Measurements from ENCODE around the gene OR1F1. TPM values are rescaled to one million over a fixed set of nuclear protein-coding genes. Genes with fewer than 3 reads are reported as not detected.

OR1F1 gene
- total and polyA plus RNA-seq, 2 of the 8 experiments (the other 6 are each of a cell fraction or from before 2014, with no cell fraction given): 0.52 to 1.2 TPM

DNA sequence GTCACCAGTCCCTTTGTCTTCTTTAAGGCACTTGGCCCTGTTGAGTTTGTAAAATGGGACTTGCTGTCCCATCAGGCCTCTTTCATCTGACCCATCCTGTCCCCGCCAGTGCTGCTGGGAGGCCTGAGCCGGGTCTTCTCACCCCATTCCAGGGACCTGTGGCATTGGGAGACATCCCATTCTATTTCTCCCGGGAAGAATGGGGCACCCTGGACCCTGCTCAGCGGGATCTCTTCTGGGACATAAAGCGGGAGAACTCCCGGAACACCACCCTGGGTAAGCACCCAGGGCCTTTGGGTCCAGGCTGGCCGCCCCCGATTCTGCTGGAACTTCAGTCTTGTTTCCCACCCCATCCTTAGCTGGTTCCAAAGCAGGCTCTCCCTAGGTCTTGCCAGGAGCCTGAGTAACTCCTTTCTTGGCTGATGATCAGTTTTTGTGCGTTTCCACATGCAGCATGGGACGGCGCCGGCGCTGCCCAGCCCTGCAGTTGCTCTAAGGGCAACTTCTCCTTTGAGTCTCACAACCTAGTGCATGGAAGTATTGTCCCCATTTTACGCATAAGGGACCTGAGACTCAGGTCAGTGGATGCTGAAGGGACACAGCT lies 49.1 kb upstream of the OR1F1 start:
- H2AK5ac ChIP-seq (ENCODE audit: low read depth, low read length): no peak overlapping the region
- no peak overlapping the region for H3K56ac ChIP-seq (replicated peaks; ENCODE audit: insufficient read length, low read depth, low read length)
- no peak overlapping the region for H4K91ac ChIP-seq (replicated peaks; ENCODE audit: insufficient read length, low read length)
- no peak overlapping the region for H2BK5ac ChIP-seq (ENCODE audit: low read depth, low read length)
- H3K36me3 ChIP-seq (ENCODE audit: control insufficient read depth in 2 of 4, insufficient read depth in 4 of 4, low read length in 3 of 4): peaks cover 0 to 8% (median 3%) of the 10 kb centered on the region in 4 experiments; a peak in 4 of 8 replicates
- no peak overlapping the region for H2BK15ac ChIP-seq (ENCODE audit: low read length)
- H3K4me1 ChIP-seq (replicated peaks in 1 of 4; ENCODE audit: control insufficient read depth in 3 of 4, insufficient read depth in 4 of 4, low read length in 3 of 4): no peaks in the 10 kb centered on the region
- H3K18ac ChIP-seq (ENCODE audit: extremely low read depth, low read length): no peak overlapping the region
- no peak overlapping the region for H2BK12ac ChIP-seq (ENCODE audit: low read depth, low read length)
- H3K23ac ChIP-seq (ENCODE audit: insufficient read length): no peak overlapping the region
- ChIA-PET CTCF (ENCODE audit: partially characterized antibody) (interaction anchor here (0.7 to 17.4 kb wide), 4 partner anchors 9 to 34 kb away, joined by 3 to 619 read pairs (median 28); partner anchors contain the start of genes ZNF205 and ZSCAN10), POLR2A (ENCODE audit: partially characterized antibody) (interaction anchor here (0.9 to 2.3 kb wide), 4 partner anchors 9 to 508 kb away, joined by 3 to 5 read pairs (median 4); no protein-coding TSS in a partner anchor)
- no peak overlapping the region for H3K4me3 ChIP-seq (ENCODE audit: extremely low read depth in 1 of 4, insufficient read depth in 2 of 4, low read depth in 3 of 4, low read length in 4 of 4)
- no peak overlapping the region for H3K14ac ChIP-seq (ENCODE audit: insufficient read length)
- H3K27me3 ChIP-seq (replicated peaks in 1 of 4; ENCODE audit: control insufficient read depth in 3 of 4, extremely low read depth in 1 of 4, insufficient read depth in 3 of 4, low read length in 3 of 4): no peaks in the 10 kb centered on the region
- H2BK120ac ChIP-seq (replicated peaks; ENCODE audit: low read depth, low read length): no peak overlapping the region
- no peak overlapping the region for H3K9ac ChIP-seq (replicated peaks in 1 of 4; ENCODE audit: extremely low read depth in 1 of 4, low read depth in 3 of 4, low read length in 3 of 4)
- H3K4me2 ChIP-seq (ENCODE audit: insufficient read depth in 1 of 2, low read depth in 2 of 2, low read length in 2 of 2): no peak overlapping the region
- peaks cover 4 to 6% of the 10 kb centered on the region in 2 experiments for H3K79me2 ChIP-seq (ENCODE audit: control insufficient read depth in 1 of 2, insufficient read depth in 2 of 2, low read length in 2 of 2)
- 83% methylated on average over 14 of the region's 14 CpGs; no CpG with 5 or more reads in 1 of the 2 experiments for WGBS, 2 experiments (ENCODE audit: extremely low coverage in 1 of 2, insufficient coverage in 1 of 2, insufficient read length in 1 of 2, insufficient replicate concordance in 2 of 2, low coverage in 1 of 2, low lambda C conversion rate in 2 of 2, missing lambda C conversion rate in 1 of 2)
- FAIRE-seq (no peak), DNase-seq (ENCODE audit: low read depth in 1 of 2, low spot score in 2 of 2) (no peak)
- no peak overlapping the region for H3K4ac ChIP-seq (replicated peaks; ENCODE audit: insufficient read length, low read depth, low read length)
- no peak overlapping the region for H3K27ac ChIP-seq (ENCODE audit: low read depth, low read length)
- no peak overlapping the region for H4K5ac ChIP-seq (ENCODE audit: insufficient read length, low read depth, low read length)
- peaks cover 0 to 7% of the 10 kb centered on the region in 2 experiments for H4K20me1 ChIP-seq (replicated peaks in 1 of 2; ENCODE audit: control insufficient read depth in 1 of 2, insufficient read depth in 2 of 2, low read length in 2 of 2)
- no peaks in the 10 kb centered on the region for H3K9me3 ChIP-seq (ENCODE audit: insufficient read depth in 2 of 2, low read depth in 1 of 2, low read length in 1 of 2)
- H4K8ac ChIP-seq (ENCODE audit: extremely low read depth, insufficient read depth, low read length): no peak overlapping the region
- no peak overlapping the region for H2AFZ ChIP-seq (ENCODE audit: low read length)
- no peaks in the 10 kb centered on the region; the same call in 1 of the 2 replicates for H3K79me1 ChIP-seq (ENCODE audit: low read depth, low read length)
- H3K23me2 ChIP-seq (ENCODE audit: low read depth, low read length): peaks cover 6% of the 10 kb centered on the region; the same call in 1 of the 2 replicates
- no peak overlapping the region for H2BK20ac ChIP-seq (ENCODE audit: low read length)
- TF ChIP-seq FOSL1 (IDR thresholded peaks at IDR 0.05; ENCODE audit: insufficient read depth, low read depth, low read length): no peak
- no peak for TF ChIP-seq JUND (IDR thresholded peaks at IDR 0.05; ENCODE audit: low read length)
- TF ChIP-seq CBX8 (IDR thresholded peaks at IDR 0.05; ENCODE audit: borderline replicate concordance, low read depth, low read length): no peak
